Bronchial epithelial cell (primary cell): ENCODE results near the gene CCNY. TPM values are rescaled to one million over a fixed set of nuclear protein-coding genes. Genes with fewer than 3 reads are reported as not detected.
"Not testable (repeated sequence)": the region's sequence is repeated elsewhere in the genome, so short reads cannot be mapped to it uniquely, and the experiment has no call there.

ENCODE experiments used
- DNase-seq: peaks from one replicate; pipeline ENCODE4 v3.0.0-alpha.2; 2010; ENCODE audit warnings: low read depth
- FAIRE-seq: peaks from 2 replicates; lab custom pipeline; 2011; peaks lifted over from hg19 to GRCh38; lab: Jason Lieb, UNC
- H3K27me3 ChIP-seq: 2 replicates; pipeline ENCODE4 v1.5.1; 2011; ENCODE audit warnings: low read length; ENCODE audit not compliant: control insufficient read depth, insufficient read depth
- H3K36me3 ChIP-seq: 2 replicates; pipeline ENCODE4 v1.5.1; 2011; ENCODE audit warnings: low read length; ENCODE audit not compliant: control insufficient read depth, insufficient read depth
- H3K4me3 ChIP-seq: 2 replicates; pipeline ENCODE4 v1.5.1; 2011; ENCODE audit warnings: mild to moderate bottlenecking, low read depth, low read length, control low read depth
- total RNA-seq: library from RNA; depleted of rRNA; stranded (reverse); fragments of >200 nt; gene quantifications from 2 replicates; pipeline ENCODE4 v1.2.1, GENCODE V29; 2014
- TF ChIP-seq, protein P1 (sequence below): IDR thresholded peaks from 2 replicates; pipeline ENCODE4 v1.5.1; 2011; ENCODE audit warnings: mild to moderate bottlenecking, moderate library complexity, low read length, control low read depth, inconsistent platforms; ENCODE audit not compliant: insufficient read depth, severe bottlenecking

CCNY gene
- total RNA-seq, 1 donor from 2014 or later: 66.3 TPM

GRCh38 chr10:35415505-35415904, 79.2 kb downstream of the CCNY start:
- DNase-seq (no peak), FAIRE-seq (no peak)
- Histone ChIP-seq H3K27me3 (no peaks in the 10 kb centered on the region), H3K36me3 (peaks cover 1% of the 10 kb centered on the region), H3K4me3 (no peak overlapping the region)
- TF ChIP-seq, protein P1, sequence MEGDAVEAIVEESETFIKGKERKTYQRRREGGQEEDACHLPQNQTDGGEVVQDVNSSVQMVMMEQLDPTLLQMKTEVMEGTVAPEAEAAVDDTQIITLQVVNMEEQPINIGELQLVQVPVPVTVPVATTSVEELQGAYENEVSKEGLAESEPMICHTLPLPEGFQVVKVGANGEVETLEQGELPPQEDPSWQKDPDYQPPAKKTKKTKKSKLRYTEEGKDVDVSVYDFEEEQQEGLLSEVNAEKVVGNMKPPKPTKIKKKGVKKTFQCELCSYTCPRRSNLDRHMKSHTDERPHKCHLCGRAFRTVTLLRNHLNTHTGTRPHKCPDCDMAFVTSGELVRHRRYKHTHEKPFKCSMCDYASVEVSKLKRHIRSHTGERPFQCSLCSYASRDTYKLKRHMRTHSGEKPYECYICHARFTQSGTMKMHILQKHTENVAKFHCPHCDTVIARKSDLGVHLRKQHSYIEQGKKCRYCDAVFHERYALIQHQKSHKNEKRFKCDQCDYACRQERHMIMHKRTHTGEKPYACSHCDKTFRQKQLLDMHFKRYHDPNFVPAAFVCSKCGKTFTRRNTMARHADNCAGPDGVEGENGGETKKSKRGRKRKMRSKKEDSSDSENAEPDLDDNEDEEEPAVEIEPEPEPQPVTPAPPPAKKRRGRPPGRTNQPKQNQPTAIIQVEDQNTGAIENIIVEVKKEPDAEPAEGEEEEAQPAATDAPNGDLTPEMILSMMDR: no peak

GRCh38 chr10:35416619-35417312, 80.5 kb downstream of the CCNY start:
- TF ChIP-seq, protein P1: no peak
- Histone ChIP-seq H3K27me3 (no peaks in the 10 kb centered on the region), H3K4me3 (no peak overlapping the region), H3K36me3 (peaks cover 1% of the 10 kb centered on the region)
- DNase-seq (no peak), FAIRE-seq (no peak)

GRCh38 chr10:35417313-35417625, 81.0 kb downstream of the CCNY start:
- Histone ChIP-seq H3K36me3 (peaks cover 1% of the 10 kb centered on the region), H3K27me3 (no peaks in the 10 kb centered on the region), H3K4me3 (no peak overlapping the region)
- FAIRE-seq (no peak), DNase-seq (no peak)
- TF ChIP-seq, protein P1: no peak

GRCh38 chr10:35417795-35418194, 81.5 kb downstream of the CCNY start:
- TF ChIP-seq, protein P1: no peak
- Histone ChIP-seq H3K4me3 (no peak overlapping the region), H3K36me3 (peaks cover 1% of the 10 kb centered on the region), H3K27me3 (no peaks in the 10 kb centered on the region)
- FAIRE-seq: no peak
- DNase-seq: no peak

DNA sequence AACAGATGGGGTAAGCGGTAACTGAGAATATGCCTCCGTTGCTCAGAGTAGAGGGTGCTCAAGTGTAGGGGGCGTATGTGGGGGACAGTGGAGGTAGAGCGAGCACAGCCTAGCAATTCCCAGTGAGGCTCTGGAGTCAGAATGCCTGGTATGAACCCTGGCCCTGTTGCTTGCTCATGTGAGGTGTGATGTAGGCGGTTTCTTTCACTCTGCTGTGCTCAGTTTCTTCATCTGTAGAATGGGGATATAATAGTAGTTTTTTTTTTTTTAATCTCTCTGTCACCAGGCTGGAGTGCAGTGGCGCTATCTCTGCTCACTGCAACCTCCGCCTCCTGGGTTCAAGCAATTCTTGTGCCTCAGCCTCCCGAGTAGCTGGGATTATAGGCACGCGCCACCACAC, 82.3 kb downstream of the CCNY start:
- H3K4me3 ChIP-seq, H3K27me3 ChIP-seq, H3K36me3 ChIP-seq, DNase-seq, FAIRE-seq: not testable (repeated sequence)

DNA sequence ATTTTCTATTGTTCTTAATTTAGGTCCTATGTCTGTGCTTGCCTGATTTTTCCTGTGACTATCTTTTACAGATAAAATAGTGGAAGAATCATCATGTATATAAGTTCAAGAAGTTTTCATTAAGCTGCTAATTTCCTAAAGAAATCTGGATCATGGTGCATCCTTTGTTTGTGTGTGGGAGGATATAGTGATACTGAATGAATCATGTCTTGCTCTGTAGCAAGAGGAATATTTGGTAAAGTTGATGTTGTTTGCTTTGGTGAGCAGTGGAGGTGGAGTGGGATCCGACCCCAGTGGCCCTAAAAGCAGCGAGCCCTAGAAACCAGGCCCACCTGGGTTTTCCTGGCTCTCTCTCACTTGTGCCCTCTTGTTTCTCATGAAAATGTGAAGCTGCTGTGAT, 83.7 kb downstream of the CCNY start:
- TF ChIP-seq, protein P1: no peak
- FAIRE-seq (no peak), DNase-seq (peak; percentile 74)

More for the DNA sequence above, 83.7 kb downstream of the CCNY start:
- peaks cover 1% of the 10 kb centered on the region for H3K36me3 ChIP-seq
- no peak overlapping the region for H3K4me3 ChIP-seq
- no peaks in the 10 kb centered on the region for H3K27me3 ChIP-seq
